Bronchus fibroblast of lung (primary cell): Measurements from ENCODE around the gene ADAM11. TPM values are rescaled to one million over a fixed set of nuclear protein-coding genes. Genes with fewer than 3 reads are reported as not detected.

Experiments
- total RNA-seq: library from RNA; depleted of rRNA; stranded (reverse); fragments of >200 nt; gene quantifications from 2 replicates; pipeline ENCODE4 v1.2.3, GENCODE V29; 2015

The ADAM11 gene, protein sequence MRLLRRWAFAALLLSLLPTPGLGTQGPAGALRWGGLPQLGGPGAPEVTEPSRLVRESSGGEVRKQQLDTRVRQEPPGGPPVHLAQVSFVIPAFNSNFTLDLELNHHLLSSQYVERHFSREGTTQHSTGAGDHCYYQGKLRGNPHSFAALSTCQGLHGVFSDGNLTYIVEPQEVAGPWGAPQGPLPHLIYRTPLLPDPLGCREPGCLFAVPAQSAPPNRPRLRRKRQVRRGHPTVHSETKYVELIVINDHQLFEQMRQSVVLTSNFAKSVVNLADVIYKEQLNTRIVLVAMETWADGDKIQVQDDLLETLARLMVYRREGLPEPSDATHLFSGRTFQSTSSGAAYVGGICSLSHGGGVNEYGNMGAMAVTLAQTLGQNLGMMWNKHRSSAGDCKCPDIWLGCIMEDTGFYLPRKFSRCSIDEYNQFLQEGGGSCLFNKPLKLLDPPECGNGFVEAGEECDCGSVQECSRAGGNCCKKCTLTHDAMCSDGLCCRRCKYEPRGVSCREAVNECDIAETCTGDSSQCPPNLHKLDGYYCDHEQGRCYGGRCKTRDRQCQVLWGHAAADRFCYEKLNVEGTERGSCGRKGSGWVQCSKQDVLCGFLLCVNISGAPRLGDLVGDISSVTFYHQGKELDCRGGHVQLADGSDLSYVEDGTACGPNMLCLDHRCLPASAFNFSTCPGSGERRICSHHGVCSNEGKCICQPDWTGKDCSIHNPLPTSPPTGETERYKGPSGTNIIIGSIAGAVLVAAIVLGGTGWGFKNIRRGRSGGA
- total RNA-seq = 0.45 and 0.50 TPM in 2 replicates

DNA sequence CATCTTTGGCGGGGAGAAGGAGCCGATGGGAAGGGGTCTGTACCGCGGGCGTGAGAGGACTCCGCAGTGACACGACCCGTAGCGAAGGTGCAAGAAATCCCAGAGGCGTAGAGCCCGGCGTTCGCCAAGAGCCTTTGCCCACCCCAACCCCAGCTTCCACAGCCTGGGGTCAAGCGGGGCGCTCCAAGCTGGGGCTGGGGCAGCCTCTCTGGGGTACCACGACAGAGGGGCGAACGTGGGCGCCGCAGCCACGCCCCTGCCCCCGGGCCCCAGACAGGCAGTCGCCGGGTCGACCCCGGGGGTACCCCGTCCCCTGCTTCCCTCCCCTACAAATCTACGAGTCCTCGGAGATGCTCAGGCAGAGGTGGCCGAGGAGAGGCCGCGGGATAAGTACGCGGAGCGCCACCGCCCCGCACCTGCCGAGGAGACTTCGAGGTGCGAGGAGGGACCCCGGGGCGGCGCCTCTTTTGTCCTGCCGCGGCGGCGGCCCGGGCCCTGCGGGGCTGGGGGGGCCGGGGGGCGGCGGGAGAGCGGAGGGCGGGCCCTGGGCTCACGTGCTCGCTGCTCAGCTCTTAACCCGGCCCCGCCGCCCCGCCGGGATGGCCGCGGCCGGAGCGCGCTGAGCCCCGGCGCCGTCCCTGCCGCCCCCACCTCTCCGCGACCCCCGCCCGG lies at the start of gene ADAM11:
Gene ADAM11 (plus strand): TSS at position 575 of the 672 bp plus-strand sequence. CDS start 212 bp downstream, outside the sequence.

GRCh38 chr17:44829523-44830358 lies 71.0 kb downstream of the ADAM11 start, which contains the start of gene GJC1:
TSS of gene GJC1 (minus strand) at chr17:44830287. CDS start at chr17:44805817, 24,470 bp downstream.

Other genes starting within 250 kb of the ADAM11 start
- gene FZD2, start 201.5 kb upstream of the ADAM11 start, total RNA-seq = 44.7 and 44.9 TPM in 2 replicates
- gene MEIOC, start 102.5 kb upstream of the ADAM11 start, total RNA-seq = under 0.01 and 0.34 TPM in 2 replicates
- 19.2 and 26.9 TPM in 2 replicates for gene CCDC43, start 69.2 kb upstream of the ADAM11 start, total RNA-seq
- gene DBF4B, start 50.3 kb upstream of the ADAM11 start, total RNA-seq = 9.2 and 12.3 TPM in 2 replicates
- gene GJC1, start 71.3 kb downstream of the ADAM11 start, total RNA-seq = 15.5 and 18.3 TPM in 2 replicates
- not detected in 2 replicates for gene HIGD1B, start 88.9 kb downstream of the ADAM11 start, total RNA-seq
- 72.5 and 86.7 TPM in 2 replicates for gene EFTUD2, start 140.5 kb downstream of the ADAM11 start, total RNA-seq
- 0.67 and 1.5 TPM in 2 replicates for gene GFAP, start 156.5 kb downstream of the ADAM11 start, total RNA-seq
- 25.2 and 25.4 TPM in 2 replicates for gene KIF18B, start 188.8 kb downstream of the ADAM11 start, total RNA-seq
- gene C1QL1, start 209.3 kb downstream of the ADAM11 start, total RNA-seq = 1.0 and 1.6 TPM in 2 replicates